Measurements from ENCODE around the gene PSAP. TPM values are rescaled to one million over a fixed set of nuclear protein-coding genes. Genes with fewer than 3 reads are reported as not detected.
A peak's percentile ranks its signal among the peaks of the same experiment; 100 is the strongest.

Gene PSAP
- polyA plus RNA-seq, 2 of the 4 experiments (the other 2 are of a cell fraction), result 690 to 1,519 TPM

DNA sequence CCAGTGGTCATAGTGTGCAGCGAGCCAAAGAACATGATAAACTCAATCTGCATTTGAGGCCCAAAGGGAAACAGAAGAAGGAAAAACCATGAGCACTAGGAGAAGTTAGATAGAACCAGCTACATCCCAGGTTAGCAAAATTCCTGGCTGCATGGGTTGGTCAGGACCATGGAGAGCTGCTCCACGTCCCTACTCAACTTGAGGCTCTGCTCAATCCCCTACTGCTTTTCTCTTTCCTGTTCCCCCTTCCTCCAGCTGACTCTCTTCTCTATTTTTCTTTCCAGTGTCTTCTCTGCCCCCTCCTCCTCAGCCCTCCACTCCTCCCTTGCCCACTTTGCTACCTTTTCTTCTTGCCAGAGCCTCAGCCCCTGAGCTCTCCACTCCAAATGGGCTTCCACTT, 55.8 kb downstream of the PSAP start:
- TF ChIP-seq, protein P1, sequence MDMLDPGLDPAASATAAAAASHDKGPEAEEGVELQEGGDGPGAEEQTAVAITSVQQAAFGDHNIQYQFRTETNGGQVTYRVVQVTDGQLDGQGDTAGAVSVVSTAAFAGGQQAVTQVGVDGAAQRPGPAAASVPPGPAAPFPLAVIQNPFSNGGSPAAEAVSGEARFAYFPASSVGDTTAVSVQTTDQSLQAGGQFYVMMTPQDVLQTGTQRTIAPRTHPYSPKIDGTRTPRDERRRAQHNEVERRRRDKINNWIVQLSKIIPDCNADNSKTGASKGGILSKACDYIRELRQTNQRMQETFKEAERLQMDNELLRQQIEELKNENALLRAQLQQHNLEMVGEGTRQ (IDR thresholded peaks at IDR 0.05), result no peak
- no peak for TF ChIP-seq EHF (CRISPR knock-in tag; IDR thresholded peaks at IDR 0.05)
- peak; percentile 96 for TF ChIP-seq REST (IDR thresholded peaks at IDR 0.05)
- no peak for TF ChIP-seq CTCF (IDR thresholded peaks at IDR 0.05)
- TF ChIP-seq EHMT2 (IDR thresholded peaks at IDR 0.05; ENCODE audit: low read depth), result peak; percentile 95
- TF ChIP-seq BCL3 (IDR thresholded peaks at IDR 0.05), result no peak
- 7% methylated on average over 2 of the region's 2 CpGs for WGBS (ENCODE audit: missing lambda C conversion rate)
- ChIA-PET POLR2A (interaction anchor here (0.5 to 1.0 kb wide), 2 partner anchors 56 to 800 kb away, joined by 3 to 4 read pairs; partner anchors contain the start of gene PSAP), CTCF (interaction anchor here (1.5 to 1.6 kb wide), 2 partner anchors 101 to 480 kb away, joined by 3 to 6 read pairs; no protein-coding TSS in a partner anchor)
- no peak for DNase-seq (ENCODE audit: low read depth in 1 of 2, low spot score in 1 of 2)
- FAIRE-seq, result no peak
- no peak overlapping the region for H3K4me3 ChIP-seq
- peaks cover 5% of the 10 kb centered on the region; the same call in 1 of the 3 replicates for H3K4me1 ChIP-seq
- no peak overlapping the region for H3K27ac ChIP-seq
- H3K4me2 ChIP-seq, result no peak overlapping the region
- no peaks in the 10 kb centered on the region; the same call in 2 of the 3 replicates for H3K9me3 ChIP-seq
- ATAC-seq, result peak in 1 of 2 experiments; percentile 39; a peak in 2 of 6 replicates

DNA sequence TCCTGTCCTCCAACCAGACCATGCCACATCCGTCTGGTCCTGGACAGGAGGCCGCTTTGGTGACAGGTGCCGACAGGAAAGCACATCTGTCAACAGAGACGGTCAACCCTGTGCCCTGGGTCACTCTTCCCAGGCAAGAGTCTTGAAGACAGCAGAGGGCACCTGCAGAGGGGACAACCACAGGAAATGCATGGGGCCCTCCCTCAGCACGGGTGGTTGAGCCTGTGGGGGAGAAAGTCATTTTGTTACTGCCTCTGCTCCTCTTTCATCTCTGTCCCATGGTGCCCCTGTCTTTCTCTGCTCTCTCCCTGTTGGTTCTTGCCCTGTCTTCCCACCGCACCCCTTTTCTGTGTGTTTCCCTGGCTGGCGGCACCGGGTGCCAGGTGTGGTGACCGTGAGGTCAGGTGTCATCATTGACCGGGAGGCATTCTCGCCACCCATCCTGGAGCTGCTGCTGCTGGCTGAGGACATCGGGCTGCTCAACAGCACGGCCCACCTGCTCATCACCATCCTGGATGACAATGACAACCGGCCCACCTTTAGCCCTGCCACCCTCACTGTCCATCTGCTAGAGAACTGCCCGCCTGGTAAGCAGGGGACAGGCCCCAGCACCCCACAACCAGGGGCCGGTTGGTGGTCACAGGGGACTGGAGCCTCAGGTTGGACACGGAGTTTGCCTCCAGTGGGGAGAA, 60.2 kb downstream of the PSAP start:
- no peak for DNase-seq (ENCODE audit: low read depth in 1 of 2, low spot score in 1 of 2)
- Histone ChIP-seq H3K27ac (no peak overlapping the region), H3K4me1 (no peaks in the 10 kb centered on the region), H3K4me3 (no peak overlapping the region), H3K9me3 (no peaks in the 10 kb centered on the region; the same call in 2 of the 3 replicates), H3K4me2 (no peak overlapping the region)
- ATAC-seq, result no peak
- TF ChIP-seq FOSL2 (IDR thresholded peaks at IDR 0.05) (no peak), FOSL2 (CRISPR knock-in tag; IDR thresholded peaks at IDR 0.05) (no peak), POLR2A (IDR thresholded peaks at IDR 0.05; ENCODE audit: low read length) (no peak), TP53 (CRISPR knock-in tag; IDR thresholded peaks at IDR 0.05) (no peak), SMC3 (IDR thresholded peaks at IDR 0.05) (no peak), CEBPB (IDR thresholded peaks at IDR 0.05) (no peak), MYC (IDR thresholded peaks at IDR 0.05; ENCODE audit: borderline replicate concordance, low read length) (no peak)
- ChIA-PET POLR2A (no interaction called here), CTCF (interaction anchor here (0.8 to 1.2 kb wide), 2 partner anchors 18 to 82 kb away, joined by 3 read pairs; partner anchors contain the start of gene VSIR)
- FAIRE-seq, result no peak
- 60% methylated on average over 13 of the region's 17 CpGs for WGBS (ENCODE audit: missing lambda C conversion rate)

DNA sequence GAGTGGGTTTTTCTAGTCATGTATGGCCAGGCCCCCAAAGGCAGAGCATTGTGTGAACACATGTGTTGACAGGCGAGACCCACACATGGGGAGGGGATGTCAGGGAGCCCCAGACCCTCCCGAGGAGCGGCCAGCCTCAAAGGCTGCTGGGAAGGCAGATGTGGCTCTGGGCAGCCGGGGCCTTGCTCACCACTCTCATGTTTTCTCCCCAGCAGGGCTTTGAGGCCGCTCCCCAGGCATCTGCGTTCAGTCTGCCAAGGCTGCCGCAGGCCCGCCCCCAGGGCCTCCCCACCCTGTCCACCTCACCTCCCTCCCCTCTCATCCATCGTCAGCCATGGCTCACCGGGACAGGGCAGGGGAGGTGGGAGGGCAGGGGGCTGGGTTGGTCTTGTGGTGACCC, 61.2 kb downstream of the PSAP start:
- H3K9me3 ChIP-seq, result no peaks in the 10 kb centered on the region
- H3K4me2 ChIP-seq, result no peak overlapping the region
- H3K4me3 ChIP-seq, result no peak overlapping the region
- no peak overlapping the region for H3K27ac ChIP-seq
- ChIA-PET POLR2A (no interaction called here), CTCF (no interaction called here)
- H3K4me1 ChIP-seq, result no peaks in the 10 kb centered on the region
- FAIRE-seq (no peak), ATAC-seq (no peak; a peak in 1 of 6 replicates), DNase-seq (ENCODE audit: low read depth in 1 of 2, low spot score in 1 of 2) (no peak)
- 69% methylated on average over 4 of the region's 10 CpGs for WGBS (ENCODE audit: missing lambda C conversion rate)
- no peak for TF ChIP-seq NPAS2 (CRISPR knock-in tag; IDR thresholded peaks at IDR 0.05; ENCODE audit: borderline replicate concordance)
- TF ChIP-seq, protein P2, sequence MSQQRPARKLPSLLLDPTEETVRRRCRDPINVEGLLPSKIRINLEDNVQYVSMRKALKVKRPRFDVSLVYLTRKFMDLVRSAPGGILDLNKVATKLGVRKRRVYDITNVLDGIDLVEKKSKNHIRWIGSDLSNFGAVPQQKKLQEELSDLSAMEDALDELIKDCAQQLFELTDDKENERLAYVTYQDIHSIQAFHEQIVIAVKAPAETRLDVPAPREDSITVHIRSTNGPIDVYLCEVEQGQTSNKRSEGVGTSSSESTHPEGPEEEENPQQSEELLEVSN (IDR thresholded peaks at IDR 0.05; ENCODE audit: borderline replicate concordance, low read depth), result no peak
